Esophagus squamous epithelium (tissue), 5 donors: ENCODE data around the gene EPS8L1. TPM values are rescaled to one million over a fixed set of nuclear protein-coding genes. Genes with fewer than 3 reads are reported as not detected.

ENCODE experiments used
- DNase-seq: peaks from one replicate; lab custom pipeline; 2025; lab: John Stamatoyannopoulos, UW
- H3K27ac ChIP-seq, 4 donors: fragments of 200-600 bp; sonication (generic); one replicate each; pipeline ENCODE4 v1.5.1; 2016 to 2019; ENCODE audit warnings: mild to moderate bottlenecking in 1 of 4
- H3K27me3 ChIP-seq, 4 donors: fragments of 200-600 bp; sonication (generic); 1 replicate in 3 of 4; 2 replicates in 1 of 4; pipeline versions ENCODE4 v1.5.1 to v1.6.0; 2017 to 2021; ENCODE audit warnings: antibody characterized with exemption in 1 of 4
- H3K36me3 ChIP-seq, 3 donors: fragments of 200-600 bp; sonication (generic); one replicate each; pipeline ENCODE4 v1.5.1; 2016 to 2019
- H3K4me1 ChIP-seq, 3 donors: fragments of 200-600 bp; sonication (generic); one replicate each; pipeline ENCODE4 v1.5.1; 2017 to 2019
- H3K4me3 ChIP-seq, 4 donors: fragments of 200-600 bp; sonication (generic); 1 replicate in 3 of 4; 2 replicates in 1 of 4; pipeline ENCODE4 v1.5.1; 2016 to 2019; ENCODE audit warnings: mild to moderate bottlenecking in 2 of 4, moderate library complexity in 1 of 4
- H3K9me3 ChIP-seq, 3 donors: fragments of 200-600 bp; sonication (generic); one replicate each; pipeline ENCODE4 v1.5.1; 2016 to 2019
- CTCF ChIP-seq, 6 experiments: fragments of 450-650 bp in 4 of 6; fragments of 200-600 bp in 2 of 6; sonication (generic) in 2 of 6; IDR thresholded peaks; one replicate each; pipeline ENCODE4 v1.5.1; 2016 to 2019; ENCODE audit warnings: antibody characterized with exemption in 6 of 6, mild to moderate bottlenecking in 4 of 6, moderate library complexity in 4 of 6
- POLR2A ChIP-seq, 4 donors: fragments of 450-650 bp; IDR thresholded peaks; one replicate each; pipeline ENCODE4 v1.6.1; 2017; ENCODE audit warnings: antibody characterized with exemption in 4 of 4, mild to moderate bottlenecking in 4 of 4, moderate library complexity in 3 of 4
- WGBS, 2 donors: methylation state at CpG; one replicate each; pipeline ENCODE4 v1.1.5; 2018; 5-methylcytosine and 5-hydroxymethylcytosine counted together
- intact Hi-C: fragments of 100-400 bp; cut with DNase I; formaldehyde crosslinking; loops from one replicate; pipeline ENCODE4 v1.15.0; 2022
- total RNA-seq, 4 donors: library from RNA; depleted of rRNA; stranded (reverse); fragments of >200 nt; gene quantifications; one replicate each; pipeline ENCODE4 v1.1.0, GENCODE V29; 2016
- donor health status: DM: yes; HTN: yes; CAD: no.

EPS8L1 gene
- total RNA-seq, 4 donors from 2014 or later = 151 to 341 (median 286) TPM

DNA sequence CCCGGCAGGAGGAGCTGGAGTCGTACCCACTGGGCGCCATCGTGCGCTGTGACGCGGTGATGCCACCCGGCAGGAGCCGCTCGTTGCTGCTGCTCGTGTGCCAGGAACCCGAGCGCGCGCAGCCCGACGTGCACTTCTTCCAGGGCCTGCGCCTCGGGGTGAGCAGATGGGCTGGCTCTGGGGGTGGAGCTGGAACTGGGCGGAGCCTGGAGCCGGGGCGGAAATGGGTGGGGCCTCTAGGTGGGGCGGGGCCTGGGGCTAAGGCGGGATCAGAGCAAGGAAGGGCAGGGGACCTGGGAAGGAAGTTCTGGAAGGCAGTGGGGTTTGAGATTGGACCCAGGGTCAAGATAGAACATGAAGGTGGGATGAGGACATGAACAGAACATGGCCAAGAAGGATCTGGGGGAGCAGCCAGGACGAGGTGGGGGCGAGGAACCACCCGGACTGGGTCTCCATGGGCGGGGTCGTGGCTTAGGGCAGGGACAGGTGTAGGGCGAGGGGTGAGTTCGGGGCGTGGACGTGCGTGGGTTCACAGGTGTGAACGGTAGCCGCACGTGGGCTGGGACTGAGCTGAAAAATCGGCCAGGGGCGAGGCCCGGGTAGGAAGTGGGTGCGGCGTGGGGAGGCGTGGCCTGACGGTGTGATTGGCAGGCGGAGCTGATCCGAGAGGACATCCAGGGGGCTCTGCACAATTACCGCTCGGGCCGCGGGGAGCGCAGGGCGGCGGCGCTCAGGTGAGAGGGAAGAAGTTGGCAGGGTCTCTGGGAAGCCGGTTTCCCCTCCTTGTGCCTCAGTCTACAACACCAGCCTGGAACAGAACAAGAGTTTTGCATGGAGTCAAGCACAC, 4.7 kb downstream of the EPS8L1 start:
- 2 to 4% methylated on average over 32 to 33 of the region's 55 CpGs for WGBS, 2 donors
- Histone ChIP-seq H3K27me3 (peaks cover 0 to 87% (median 23%) of the 10 kb centered on the region in 4 donors), H3K4me1 (peaks cover 25 to 43% (median 26%) of the 10 kb centered on the region in 3 donors), H3K27ac (peak overlapping the region; percentile 41 to 83 (median 72)), H3K4me3 (peak overlapping the region; percentile 41 to 75 (median 52)), H3K36me3 (no peaks in the 10 kb centered on the region), H3K9me3 (no peaks in the 10 kb centered on the region)
- no peak for DNase-seq
- TF ChIP-seq POLR2A (IDR thresholded peaks at IDR 0.05) = peak in 1 of 4 donors; percentile 23
- TF ChIP-seq CTCF (IDR thresholded peaks at IDR 0.05) = no peak
- intact Hi-C loops = no loop called here

DNA sequence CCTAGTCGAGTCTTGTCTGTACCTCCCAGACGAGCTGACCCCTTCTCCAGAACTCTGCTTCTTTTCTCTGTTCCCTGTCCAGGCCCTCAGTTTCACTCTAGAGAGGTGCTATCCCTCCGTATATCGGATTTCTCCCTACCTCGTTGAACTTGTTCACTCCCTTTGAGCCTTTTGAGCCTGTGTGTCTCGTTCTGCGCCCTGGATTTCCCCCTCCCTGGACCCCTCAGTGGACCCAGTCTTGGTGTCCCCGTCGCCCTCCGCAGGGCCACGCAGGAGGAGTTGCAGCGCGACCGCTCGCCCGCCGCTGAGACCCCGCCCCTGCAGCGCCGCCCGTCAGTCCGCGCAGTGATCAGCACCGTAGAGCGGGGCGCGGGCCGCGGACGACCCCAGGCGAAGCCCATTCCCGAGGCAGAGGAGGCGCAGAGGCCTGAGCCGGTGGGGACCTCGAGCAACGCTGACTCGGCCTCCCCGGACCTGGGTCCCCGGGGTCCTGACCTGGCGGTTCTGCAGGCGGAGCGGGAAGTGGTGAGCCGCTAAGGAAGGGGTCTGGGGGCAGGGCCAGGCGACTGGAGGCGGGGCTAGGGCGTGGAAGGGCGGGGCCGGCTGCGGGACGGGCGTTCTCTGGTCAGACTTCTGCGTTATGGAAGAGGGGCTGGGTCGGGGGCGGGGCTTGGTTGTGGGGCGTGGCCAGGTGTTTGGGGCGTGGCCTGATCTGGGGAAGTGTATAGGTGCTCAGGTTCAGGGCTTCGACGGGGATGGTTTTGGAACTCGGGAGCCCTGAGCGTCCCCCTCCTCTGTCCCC, 5.5 kb downstream of the EPS8L1 start:
- 3 to 5% methylated on average over 7 to 14 of the region's 60 CpGs for WGBS, 2 donors
- peak overlapping the region; percentile 41 to 75 (median 52) for H3K4me3 ChIP-seq
- H3K27me3 ChIP-seq = peaks cover 0 to 91% (median 21%) of the 10 kb centered on the region in 4 donors
- intact Hi-C loops = no loop called here
- H3K36me3 ChIP-seq = peaks cover 0 to 5% (median 0%) of the 10 kb centered on the region in 3 donors
- H3K4me1 ChIP-seq = peaks cover 26 to 41% (median 26%) of the 10 kb centered on the region in 3 donors
- no peak for DNase-seq
- peak in 2 of 4 donors; percentile 1 to 48 for TF ChIP-seq POLR2A (IDR thresholded peaks at IDR 0.05)
- TF ChIP-seq CTCF (IDR thresholded peaks at IDR 0.05) = no peak
- H3K27ac ChIP-seq = peak overlapping the region; percentile 41 to 83 (median 72)
- H3K9me3 ChIP-seq = no peaks in the 10 kb centered on the region

DNA sequence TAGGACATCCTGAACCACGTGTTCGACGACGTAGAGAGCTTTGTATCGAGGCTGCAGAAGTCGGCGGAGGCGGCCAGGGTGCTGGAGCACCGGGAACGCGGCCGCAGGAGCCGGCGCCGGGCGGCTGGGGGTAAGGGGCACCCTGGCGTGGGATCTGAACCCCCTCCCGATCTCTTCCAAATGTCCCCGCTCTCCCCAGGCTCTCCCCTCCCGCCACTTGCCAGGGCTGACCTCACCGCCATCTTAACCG, 6.0 kb downstream of the EPS8L1 start:
- 40% methylated on average over 14 of the region's 22 CpGs; no CpG with 5 or more reads in 1 of the 2 donors for WGBS, 2 donors
- Histone ChIP-seq H3K4me1 (peaks cover 31 to 46% (median 31%) of the 10 kb centered on the region in 3 donors), H3K4me3 (peak overlapping the region; percentile 13 to 75 (median 52)), H3K9me3 (no peaks in the 10 kb centered on the region), H3K27ac (peak overlapping the region; percentile 2 to 69 (median 25)), H3K27me3 (peaks cover 0 to 91% (median 21%) of the 10 kb centered on the region in 4 donors), H3K36me3 (peaks cover 0 to 5% (median 0%) of the 10 kb centered on the region in 3 donors)
- intact Hi-C loops = no loop called here
- no peak for DNase-seq
- TF ChIP-seq POLR2A (IDR thresholded peaks at IDR 0.05) (no peak), CTCF (IDR thresholded peaks at IDR 0.05) (no peak)

DNA sequence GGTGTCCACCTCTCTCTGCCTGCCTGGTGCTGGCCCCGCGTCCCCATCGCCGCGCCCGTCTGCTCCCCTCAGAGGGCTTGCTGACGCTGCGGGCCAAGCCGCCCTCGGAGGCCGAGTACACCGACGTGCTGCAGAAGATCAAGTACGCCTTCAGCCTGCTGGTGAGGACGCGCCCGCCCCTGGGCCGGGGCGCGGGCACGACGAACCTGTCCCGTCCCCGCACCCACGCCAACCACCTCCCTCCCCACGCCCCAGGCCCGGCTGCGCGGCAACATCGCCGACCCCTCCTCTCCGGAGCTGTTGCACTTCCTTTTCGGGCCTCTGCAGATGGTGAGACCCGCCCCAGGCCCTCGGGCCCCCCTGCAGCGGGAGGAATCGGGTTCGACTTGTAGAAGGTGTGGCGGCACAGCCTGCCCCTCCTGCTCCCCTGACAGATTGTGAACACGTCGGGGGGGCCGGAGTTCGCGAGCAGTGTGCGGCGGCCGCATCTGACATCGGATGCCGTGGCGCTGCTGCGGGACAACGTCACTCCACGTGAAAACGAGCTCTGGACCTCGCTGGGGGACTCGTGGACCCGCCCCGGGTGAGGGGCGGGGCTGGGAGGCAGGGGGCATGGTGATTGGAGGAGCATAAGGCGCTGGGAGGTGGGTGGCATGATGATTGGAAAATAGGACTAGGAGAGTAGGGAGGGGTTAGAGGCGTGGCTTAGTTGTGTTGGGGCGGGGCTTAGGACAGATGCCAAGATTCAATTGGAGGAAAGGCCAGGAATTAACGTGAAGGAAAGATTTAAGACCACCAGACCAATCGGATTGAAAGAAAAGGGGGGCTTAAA, 6.6 kb downstream of the EPS8L1 start:
- Histone ChIP-seq H3K27me3 (peaks cover 0 to 91% (median 21%) of the 10 kb centered on the region in 4 donors), H3K4me1 (peaks cover 34 to 52% (median 36%) of the 10 kb centered on the region in 3 donors), H3K36me3 (peaks cover 0 to 5% (median 0%) of the 10 kb centered on the region in 3 donors), H3K9me3 (no peaks in the 10 kb centered on the region), H3K4me3 (peak overlapping the region; percentile 13 to 75 (median 52)), H3K27ac (peak overlapping the region; percentile 2 to 69 (median 25))
- WGBS, 2 donors = 14 to 20% methylated on average over 9 to 11 of the region's 64 CpGs
- intact Hi-C loops = no loop called here
- TF ChIP-seq POLR2A (IDR thresholded peaks at IDR 0.05) = no peak
- no peak for TF ChIP-seq CTCF (IDR thresholded peaks at IDR 0.05)
- no peak for DNase-seq
